Neural progenitor cell (in vitro differentiated cells): Measurements from ENCODE around the gene RNGTT. TPM values are rescaled to one million over a fixed set of nuclear protein-coding genes. Genes with fewer than 3 reads are reported as not detected.

Experiments
- DNase-seq: peaks from one replicate; pipeline ENCODE4 v3.0.0-alpha.2; 2016; ENCODE audit warnings: low spot score
- H2AFZ ChIP-seq: fragments of 200-600 bp; sonication (generic); replicated peaks from 2 replicates; pipeline ENCODE4 v1.6.1; 2016; ENCODE audit warnings: antibody characterized with exemption
- H3F3A ChIP-seq: fragments of 200-600 bp; sonication (generic); 2 replicates; pipeline ENCODE4 v1.6.1; 2016; ENCODE audit warnings: antibody characterized with exemption, low read depth
- H3K27ac ChIP-seq: fragments of 200-600 bp; sonication (generic); 2 replicates; pipeline ENCODE4 v1.5.1; 2016; ENCODE audit warnings: mild to moderate bottlenecking
- H3K27me3 ChIP-seq: fragments of 200-600 bp; sonication (generic); 2 replicates; pipeline ENCODE4 v1.6.1; 2016; ENCODE audit warnings: mild to moderate bottlenecking, moderate library complexity
- H3K36me3 ChIP-seq: fragments of 200-600 bp; sonication (generic); 2 replicates; pipeline ENCODE4 v1.5.1; 2016
- H3K4me1 ChIP-seq: fragments of 200-600 bp; sonication (generic); 2 replicates; pipeline ENCODE4 v1.6.1; 2016; ENCODE audit warnings: mixed run types
- H3K4me2 ChIP-seq: fragments of 200-600 bp; sonication (generic); 2 replicates; pipeline ENCODE4 v1.6.1; 2016
- H3K4me3 ChIP-seq: fragments of 200-600 bp; sonication (generic); 2 replicates; pipeline ENCODE4 v1.5.1; 2016
- H3K79me2 ChIP-seq: fragments of 200-600 bp; sonication (generic); 2 replicates; pipeline ENCODE4 v1.6.1; 2016; ENCODE audit warnings: low read depth
- H3K9ac ChIP-seq: fragments of 200-600 bp; sonication (generic); 2 replicates; pipeline ENCODE4 v1.6.1; 2016
- H3K9me3 ChIP-seq: fragments of 200-600 bp; sonication (generic); 2 replicates; pipeline ENCODE4 v1.5.1; 2016; ENCODE audit warnings: low read depth
- H4K20me1 ChIP-seq: fragments of 200-600 bp; sonication (generic); 2 replicates; pipeline ENCODE4 v1.6.1; 2016; ENCODE audit warnings: low read depth
- H3K27ac Mint-ChIP-seq: 3 replicates; pipeline ENCODE4 v1.8.0; 2021; ENCODE audit warnings: mixed read lengths
- H3K27me3 Mint-ChIP-seq: 2 replicates; pipeline ENCODE4 v1.8.0; 2022; ENCODE audit warnings: low read depth, mild to moderate bottlenecking, inconsistent platforms, moderate library complexity, mixed read lengths; ENCODE audit not compliant: insufficient read depth
- H3K36me3 Mint-ChIP-seq: 3 replicates; pipeline ENCODE4 v1.8.0; 2021; ENCODE audit warnings: mixed read lengths
- H3K4me1 Mint-ChIP-seq: 3 replicates; pipeline ENCODE4 v1.8.0; 2021; ENCODE audit warnings: mixed read lengths
- H3K4me3 Mint-ChIP-seq: 3 replicates; pipeline ENCODE4 v1.8.0; 2021; ENCODE audit warnings: mild to moderate bottlenecking, moderate library complexity, mixed read lengths
- H3K9me3 Mint-ChIP-seq: 3 replicates; pipeline ENCODE4 v1.8.0; 2020; ENCODE audit warnings: mixed read lengths
- CTCF ChIP-seq: fragments of 200-600 bp; sonication (generic); IDR thresholded peaks from 2 replicates; pipeline ENCODE4 v1.5.1; 2017; ENCODE audit warnings: antibody characterized with exemption, mild to moderate bottlenecking
- EZH2 ChIP-seq: fragments of 200-600 bp; sonication (generic); IDR thresholded peaks from 2 replicates; pipeline ENCODE4 v1.6.1; 2017; ENCODE audit warnings: antibody characterized with exemption, mild to moderate bottlenecking, moderate library complexity
- EZH2phosphoT487 ChIP-seq: fragments of 200-600 bp; sonication (generic); IDR thresholded peaks from 2 replicates; pipeline ENCODE4 v1.6.1; 2017; ENCODE audit warnings: antibody characterized with exemption
- total RNA-seq: library from RNA; depleted of rRNA; stranded (reverse); fragments of >200 nt; gene quantifications from 2 replicates; pipeline ENCODE4 v1.2.3, GENCODE V29; 2015; ENCODE audit warnings: low replicate concordance

Gene RNGTT
- total RNA-seq, 1 donor from 2014 or later: 71.7 TPM

GRCh38 chr6:88869263-88870020 is 94.0 kb downstream of the RNGTT start:
- Histone ChIP-seq H3K4me3 (no peak overlapping the region), H3K27me3 (no peaks in the 10 kb centered on the region), H3K4me1 (no peaks in the 10 kb centered on the region), H3K9ac (no peak overlapping the region), H3F3A (peaks cover 9% of the 10 kb centered on the region), H3K36me3 (no peaks in the 10 kb centered on the region), H3K9me3 (no peaks in the 10 kb centered on the region), H3K27ac (no peak overlapping the region), H3K79me2 (no peaks in the 10 kb centered on the region), H2AFZ (no peak overlapping the region), H3K4me2 (no peak overlapping the region), H4K20me1 (no peaks in the 10 kb centered on the region)
- DNase-seq: no peak
- H3K27me3 Mint-ChIP-seq: no peaks in the 10 kb centered on the region
- no peak overlapping the region for H3K27ac Mint-ChIP-seq
- H3K36me3 Mint-ChIP-seq: no peaks in the 10 kb centered on the region
- H3K9me3 Mint-ChIP-seq: no peaks in the 10 kb centered on the region
- TF ChIP-seq EZH2phosphoT487 (no peak), EZH2 (no peak), CTCF (no peak)
- no peaks in the 10 kb centered on the region for H3K4me1 Mint-ChIP-seq
- no peak overlapping the region for H3K4me3 Mint-ChIP-seq

- Mint-ChIP-seq H3K36me3 (no peaks in the 10 kb centered on the region), H3K9me3 (no peaks in the 10 kb centered on the region), H3K27me3 (no peaks in the 10 kb centered on the region), H3K27ac (no peak overlapping the region), H3K4me1 (no peaks in the 10 kb centered on the region), H3K4me3 (no peak overlapping the region)
- Histone ChIP-seq H3K36me3 (no peaks in the 10 kb centered on the region), H3K27me3 (no peaks in the 10 kb centered on the region), H3K4me1 (no peaks in the 10 kb centered on the region), H3K79me2 (no peaks in the 10 kb centered on the region), H3K9me3 (no peaks in the 10 kb centered on the region), H3K4me2 (no peak overlapping the region), H4K20me1 (no peaks in the 10 kb centered on the region), H2AFZ (no peak overlapping the region), H3F3A (peaks cover 9% of the 10 kb centered on the region), H3K27ac (no peak overlapping the region), H3K4me3 (no peak overlapping the region), H3K9ac (no peak overlapping the region)
- DNase-seq: no peak
- TF ChIP-seq EZH2phosphoT487: no peak
- no peak for TF ChIP-seq EZH2
These were observed 95.3 kb downstream of the RNGTT start for GRCh38 chr6:88867841-88868731.

GRCh38 chr6:88866856-88867255 is 96.6 kb downstream of the RNGTT start:
- H3K36me3 ChIP-seq: no peaks in the 10 kb centered on the region
- Mint-ChIP-seq H3K4me1 (no peaks in the 10 kb centered on the region), H3K4me3 (no peak overlapping the region), H3K9me3 (no peaks in the 10 kb centered on the region), H3K36me3 (peaks cover 7% of the 10 kb centered on the region), H3K27ac (no peak overlapping the region), H3K27me3 (no peaks in the 10 kb centered on the region)
- no peak overlapping the region for H3K4me2 ChIP-seq
- no peaks in the 10 kb centered on the region for H4K20me1 ChIP-seq
- no peak overlapping the region for H2AFZ ChIP-seq
- no peak overlapping the region for H3K9ac ChIP-seq
- no peak overlapping the region for H3K4me3 ChIP-seq
- H3K79me2 ChIP-seq: no peaks in the 10 kb centered on the region
- TF ChIP-seq CTCF (no peak), EZH2 (no peak), EZH2phosphoT487 (no peak)
- H3K27me3 ChIP-seq: no peaks in the 10 kb centered on the region
- H3F3A ChIP-seq: peaks cover 7% of the 10 kb centered on the region
- no peaks in the 10 kb centered on the region for H3K9me3 ChIP-seq
- DNase-seq: no peak
- H3K4me1 ChIP-seq: no peaks in the 10 kb centered on the region
- no peak overlapping the region for H3K27ac ChIP-seq
